Epithelial cell of proximal tubule (primary cell): ENCODE data around the gene CHN2. TPM values are rescaled to one million over a fixed set of nuclear protein-coding genes. Genes with fewer than 3 reads are reported as not detected.

Source experiments
- DNase-seq: peaks from one replicate; pipeline ENCODE4 v3.0.0-alpha.2; 2011; ENCODE audit warnings: low read depth
- H3K4me3 ChIP-seq: 2 replicates; pipeline ENCODE4 v1.5.1; 2011; ENCODE audit warnings: low read depth, mild to moderate bottlenecking, low read length
- CTCF ChIP-seq: conservative IDR thresholded peaks from 2 replicates; pipeline ENCODE4 v1.5.1; 2012; ENCODE audit warnings: low read depth, mild to moderate bottlenecking, low read length
- total RNA-seq: library from RNA; depleted of rRNA; stranded (reverse); fragments of >200 nt; gene quantifications from 2 replicates; pipeline ENCODE4 v1.2.3, GENCODE V29; 2015

CHN2 gene
- total RNA-seq, 1 donor from 2014 or later, result 0.35 TPM

DNA sequence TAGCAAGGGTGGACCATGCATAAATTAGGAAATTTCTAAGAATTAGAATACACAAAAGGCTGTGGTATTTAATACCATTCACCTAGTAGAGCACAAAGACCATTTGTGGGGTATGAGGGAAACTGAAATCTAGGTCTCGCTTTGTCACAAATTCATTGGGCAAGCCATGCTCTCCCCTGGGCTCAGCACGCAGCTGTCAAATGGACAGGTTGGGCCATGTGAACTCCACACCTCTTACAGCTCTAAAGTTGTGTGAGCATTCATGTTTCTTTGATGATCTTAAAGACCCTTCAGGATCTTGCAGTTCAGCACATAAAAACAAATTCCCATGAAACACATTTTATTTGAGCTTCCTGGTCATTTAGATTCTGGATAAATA is 121.3 kb downstream of the CHN2 start:
- no peak for DNase-seq
- no peak for TF ChIP-seq CTCF

DNA sequence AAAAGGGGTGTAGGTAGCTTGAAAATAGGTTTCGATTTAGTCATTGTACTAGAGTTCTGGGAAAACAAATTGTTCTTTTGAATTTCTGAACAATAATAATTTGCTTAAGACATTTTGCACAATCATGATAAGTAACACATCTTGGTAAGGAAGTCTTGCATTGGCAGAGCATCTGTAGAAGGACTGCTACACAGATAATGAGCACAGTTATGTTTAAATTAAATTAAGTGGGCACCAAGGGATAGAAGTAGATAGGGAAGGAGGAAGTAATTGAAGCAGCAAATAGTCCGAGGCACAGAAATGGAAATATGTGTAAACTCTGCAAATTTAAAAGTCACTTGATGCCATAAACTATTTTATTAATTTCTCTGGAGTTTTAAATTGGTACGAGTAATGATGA is 122.4 kb downstream of the CHN2 start:
- H3K4me3 ChIP-seq, result no peak overlapping the region
- no peak for TF ChIP-seq CTCF
- no peak for DNase-seq

More for the DNA sequence above, 121.3 kb downstream of the CHN2 start:
- no peak overlapping the region for H3K4me3 ChIP-seq

DNA sequence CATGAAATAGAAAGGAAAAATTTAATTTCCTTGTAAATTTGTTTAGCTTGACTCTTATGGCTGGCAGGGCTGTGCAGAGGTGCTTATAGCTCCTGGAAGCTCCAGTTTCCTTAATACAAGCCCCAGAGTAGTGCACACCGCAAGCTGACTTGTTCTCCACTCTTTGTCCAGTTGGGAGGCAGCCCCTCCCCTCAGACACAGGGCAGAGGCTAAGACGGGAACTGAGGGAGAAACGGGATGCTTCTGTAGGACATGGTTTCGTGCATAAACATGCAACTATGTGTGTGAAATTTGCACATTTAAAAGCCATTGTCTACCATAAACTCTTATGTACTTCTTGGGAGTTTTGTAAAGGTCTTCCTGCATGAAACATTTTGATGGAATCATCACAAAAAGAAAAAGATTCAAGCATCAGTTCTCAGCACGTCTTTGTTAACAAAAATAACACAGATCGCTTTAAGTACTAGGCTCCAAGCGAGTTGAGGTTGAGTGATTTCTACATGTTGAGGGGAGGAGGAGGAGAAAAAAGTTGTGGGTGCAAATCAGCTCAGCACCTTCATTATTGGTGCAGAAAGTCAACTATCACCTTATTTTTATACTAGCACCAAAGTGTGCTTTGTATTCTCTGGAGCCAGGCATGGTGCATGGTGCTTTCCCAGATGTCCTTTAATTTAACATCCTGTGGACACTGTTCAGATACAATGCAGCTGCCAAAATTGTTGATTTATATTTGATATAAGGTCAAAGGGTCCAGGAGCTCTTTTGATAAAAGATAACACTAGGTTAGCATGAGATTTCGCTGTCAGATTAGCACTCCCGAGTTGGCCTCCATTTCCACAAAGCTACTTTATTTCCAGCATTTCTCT is 124.5 kb downstream of the CHN2 start:
- no peak overlapping the region for H3K4me3 ChIP-seq
- no peak for DNase-seq
- TF ChIP-seq CTCF, result no peak

- no peak overlapping the region for H3K4me3 ChIP-seq
- no peak for TF ChIP-seq CTCF
- DNase-seq, result no peak
These were observed 125.3 kb downstream of the CHN2 start for GRCh38 chr7:29319719-29320521.

GRCh38 chr7:29320577-29320976 is 126.0 kb downstream of the CHN2 start:
- TF ChIP-seq CTCF, result no peak
- no peak for DNase-seq
- H3K4me3 ChIP-seq, result no peak overlapping the region

DNA sequence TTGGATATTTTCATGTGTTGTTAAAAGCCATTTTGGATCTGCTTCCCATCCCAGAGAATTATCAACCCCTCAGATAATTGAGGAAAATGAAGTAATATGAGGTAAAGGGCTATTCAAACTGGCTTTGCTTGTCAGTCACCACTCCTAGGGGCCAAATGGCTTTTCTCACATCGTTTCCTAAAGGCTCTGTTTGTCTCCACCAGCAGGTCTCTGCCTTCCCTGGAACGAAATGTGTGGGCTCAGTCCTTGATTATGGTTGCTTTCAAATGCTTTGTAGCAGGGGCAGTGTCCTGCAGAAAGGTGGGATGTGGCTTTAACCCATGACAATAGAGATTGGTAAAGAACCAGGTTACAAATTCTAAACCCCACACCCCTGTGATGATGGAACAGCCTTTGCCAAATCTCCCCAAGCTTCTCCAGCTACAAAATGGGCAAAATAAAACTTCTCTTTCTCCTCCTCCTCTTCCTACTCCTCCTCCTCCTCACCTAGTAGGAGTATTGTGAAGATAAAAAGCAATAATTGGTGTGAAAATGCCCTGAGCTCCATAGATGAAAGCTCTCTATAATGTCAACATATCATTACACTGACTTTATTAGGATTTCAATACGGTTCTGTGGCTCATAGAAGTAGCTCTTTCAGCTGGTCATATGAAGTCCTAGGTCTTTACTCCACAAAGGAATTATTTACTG is 127.6 kb downstream of the CHN2 start:
- TF ChIP-seq CTCF, result no peak
- DNase-seq, result no peak

More for the DNA sequence above, 127.6 kb downstream of the CHN2 start:
- H3K4me3 ChIP-seq, result no peak overlapping the region
